ENCODE results near the gene NAV2. TPM values are rescaled to one million over a fixed set of nuclear protein-coding genes. Genes with fewer than 3 reads are reported as not detected.

The NAV2 gene
- total and polyA plus RNA-seq, 2 experiments from 2014 or later, result 26.0 to 45.0 TPM

- no peaks in the 10 kb centered on the region for H3K9me2 ChIP-seq (ENCODE audit: insufficient read depth)
- Mint-ChIP-seq H3K27ac (no peak overlapping the region), H3K27me3 (ENCODE audit: insufficient read depth, low read depth, poor library complexity) (no peaks in the 10 kb centered on the region), H3K4me3 (no peak overlapping the region), H3K36me3 (ENCODE audit: low read depth) (peaks cover 41% of the 10 kb centered on the region), H3K9me3 (no peaks in the 10 kb centered on the region), H3K4me1 (no peaks in the 10 kb centered on the region)
- DNase-seq (ENCODE audit: low spot score) (no peak), ATAC-seq (no peak)
- no peak overlapping the region for H2AFZ ChIP-seq
- no peak overlapping the region for H3K27ac ChIP-seq (ENCODE audit: low read depth)
- no peaks in the 10 kb centered on the region for H3K79me2 ChIP-seq (replicated peaks; ENCODE audit: insufficient read depth)
- H3K36me3 ChIP-seq (ENCODE audit: insufficient read depth), result peaks cover 14% of the 10 kb centered on the region
- TF ChIP-seq NANOG (IDR thresholded peaks at IDR 0.05; ENCODE audit: borderline replicate concordance) (no peak), EZH2phosphoT487 (IDR thresholded peaks at IDR 0.05; ENCODE audit: unreplicated experiment) (no peak), ZNF331 (CRISPR knock-in tag; IDR thresholded peaks at IDR 0.05; ENCODE audit: low read depth) (no peak), ZNF114 (CRISPR knock-in tag; IDR thresholded peaks at IDR 0.05) (no peak)
- H3K4me1 ChIP-seq (ENCODE audit: insufficient read depth), result no peaks in the 10 kb centered on the region
- H3K27me3 ChIP-seq (ENCODE audit: insufficient read depth), result no peaks in the 10 kb centered on the region
- 0 out of 2 replicates have a peak, but pooled peaks cover 4% of the 10 kb centered on the region for H4K20me1 ChIP-seq (replicated peaks; ENCODE audit: insufficient read depth)
- H3K4me2 ChIP-seq, result no peak overlapping the region
- H3K4me3 ChIP-seq, result no peak overlapping the region
- H3F3A ChIP-seq (replicated peaks; ENCODE audit: low read depth), result no peaks in the 10 kb centered on the region
These were observed 407.7 kb downstream of the NAV2 start for GRCh38 chr11:20120134-20120925.

GRCh38 chr11:20122131-20122530 is 409.5 kb downstream of the NAV2 start:
- Histone ChIP-seq H2AFZ (no peak overlapping the region), H3K4me1 (ENCODE audit: insufficient read depth) (no peaks in the 10 kb centered on the region), H3K4me3 (no peak overlapping the region), H3K36me3 (ENCODE audit: insufficient read depth) (peaks cover 9% of the 10 kb centered on the region; the same call in 1 of the 2 replicates), H3K27me3 (ENCODE audit: insufficient read depth) (no peaks in the 10 kb centered on the region), H3F3A (replicated peaks; ENCODE audit: low read depth) (no peaks in the 10 kb centered on the region), H4K20me1 (replicated peaks; ENCODE audit: insufficient read depth) (0 out of 2 replicates have a peak, but pooled peaks cover 4% of the 10 kb centered on the region), H3K9me2 (ENCODE audit: insufficient read depth) (no peaks in the 10 kb centered on the region), H3K79me2 (replicated peaks; ENCODE audit: insufficient read depth) (no peaks in the 10 kb centered on the region), H3K27ac (ENCODE audit: low read depth) (no peak overlapping the region), H3K4me2 (no peak overlapping the region)
- peaks cover 30% of the 10 kb centered on the region for H3K36me3 Mint-ChIP-seq (ENCODE audit: low read depth)
- no peak for ATAC-seq
- H3K4me3 Mint-ChIP-seq, result no peak overlapping the region
- TF ChIP-seq CREB1 (CRISPR knock-in tag; IDR thresholded peaks at IDR 0.05; ENCODE audit: low read depth) (no peak), CTCF (conservative IDR thresholded peaks at IDR 0.05; ENCODE audit: low read depth in 2 of 2) (peak in 1 of 2 experiments; percentile 20; a peak in 2 of 4 replicates), POLR2AphosphoS5 (IDR thresholded peaks at IDR 0.05; ENCODE audit: low read depth) (0 out of 2 replicates have a peak, but pooled peaks have one; percentile 28)
- peaks cover 5% of the 10 kb centered on the region for H3K27me3 Mint-ChIP-seq (ENCODE audit: insufficient read depth, low read depth, poor library complexity)
- no peak overlapping the region for H3K27ac Mint-ChIP-seq
- H3K9me3 Mint-ChIP-seq, result no peaks in the 10 kb centered on the region; the same call in 2 of the 3 replicates
- no peak for DNase-seq (ENCODE audit: low spot score)
- no peaks in the 10 kb centered on the region for H3K4me1 Mint-ChIP-seq

GRCh38 chr11:20125927-20126326 is 413.3 kb downstream of the NAV2 start:
- Histone ChIP-seq H3K4me2 (no peak overlapping the region), H3F3A (replicated peaks; ENCODE audit: low read depth) (no peaks in the 10 kb centered on the region), H3K36me3 (ENCODE audit: insufficient read depth) (no peaks in the 10 kb centered on the region), H3K4me3 (no peak overlapping the region), H3K4me1 (ENCODE audit: insufficient read depth) (0 out of 2 replicates have a peak, but pooled peaks cover 3% of the 10 kb centered on the region), H3K27me3 (ENCODE audit: insufficient read depth) (peaks cover 16% of the 10 kb centered on the region), H2AFZ (no peak overlapping the region), H4K20me1 (replicated peaks; ENCODE audit: insufficient read depth) (0 out of 2 replicates have a peak, but pooled peaks cover 4% of the 10 kb centered on the region), H3K79me2 (replicated peaks; ENCODE audit: insufficient read depth) (no peaks in the 10 kb centered on the region), H3K27ac (ENCODE audit: low read depth) (no peak overlapping the region), H3K9me2 (ENCODE audit: insufficient read depth) (no peaks in the 10 kb centered on the region)
- no peaks in the 10 kb centered on the region; the same call in 2 of the 3 replicates for H3K9me3 Mint-ChIP-seq
- ATAC-seq, result no peak
- H3K27ac Mint-ChIP-seq, result peak overlapping the region; percentile 49; the same call in 1 of the 2 replicates
- no peaks in the 10 kb centered on the region; the same call in 2 of the 3 replicates for H3K36me3 Mint-ChIP-seq (ENCODE audit: low read depth)
- no peak overlapping the region for H3K4me3 Mint-ChIP-seq
- peaks cover 12% of the 10 kb centered on the region for H3K27me3 Mint-ChIP-seq (ENCODE audit: insufficient read depth, low read depth, poor library complexity)
- H3K4me1 Mint-ChIP-seq, result no peaks in the 10 kb centered on the region
- no peak for DNase-seq (ENCODE audit: low spot score)
- TF ChIP-seq STAT1 (IDR thresholded peaks at IDR 0.05; ENCODE audit: unreplicated experiment), result no peak
- TF ChIP-seq ZNF114 (CRISPR knock-in tag; IDR thresholded peaks at IDR 0.05), result no peak
- no peak for TF ChIP-seq POLR2AphosphoS5 (IDR thresholded peaks at IDR 0.05; ENCODE audit: low read depth)
- TF ChIP-seq REST (IDR thresholded peaks at IDR 0.05; ENCODE audit: unreplicated experiment), result no peak
- TF ChIP-seq ZNF331 (CRISPR knock-in tag; IDR thresholded peaks at IDR 0.05; ENCODE audit: low read depth), result no peak
- no peak for TF ChIP-seq CTCF (conservative IDR thresholded peaks at IDR 0.05; ENCODE audit: low read depth in 2 of 2)
- no peak for TF ChIP-seq EZH2phosphoT487 (IDR thresholded peaks at IDR 0.05; ENCODE audit: unreplicated experiment)
- no peak for TF ChIP-seq NANOG (IDR thresholded peaks at IDR 0.05; ENCODE audit: borderline replicate concordance)

Measured in GM23338 (cell line).